SH-SY5Y (cell line): ENCODE measurements around the gene SERTAD3.

Source experiments
- GATA2 ChIP-seq: IDR thresholded peaks from 2 replicates; pipeline ENCODE4 v1.6.1; 2011; ENCODE audit warnings: mild to moderate bottlenecking, low read depth, low read length
- GATA3 ChIP-seq: IDR thresholded peaks from 2 replicates; pipeline ENCODE4 v1.6.1; 2011; ENCODE audit warnings: low read depth, mild to moderate bottlenecking, low read length, moderate library complexity

DNA sequence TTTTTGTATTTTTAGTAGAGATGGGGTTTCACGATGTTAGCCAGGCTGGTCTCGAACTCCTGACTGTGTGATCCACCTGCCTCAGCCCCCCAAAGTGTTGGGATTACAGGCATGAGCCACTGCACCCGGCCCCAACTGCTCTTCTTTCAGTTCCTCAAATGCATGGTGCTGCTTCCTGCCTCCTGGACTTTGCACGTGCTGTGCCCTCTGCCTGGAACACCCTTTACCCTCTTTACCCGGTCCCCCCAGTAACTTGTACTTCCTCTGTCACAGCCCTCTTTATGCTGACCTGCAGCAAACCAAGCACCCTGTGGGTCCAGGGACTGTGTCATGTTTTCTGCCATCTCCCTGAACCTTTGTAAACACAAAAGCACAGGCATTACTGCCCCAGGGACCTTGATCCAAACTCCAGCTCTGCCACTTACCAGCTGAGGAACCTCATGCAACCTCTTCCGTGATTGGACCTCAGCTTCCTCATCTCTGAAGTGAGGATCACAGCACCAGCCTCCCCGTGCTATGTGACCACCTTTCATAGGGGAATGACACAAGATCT, 17.6 kb upstream of the SERTAD3 start:
- TF ChIP-seq GATA2 (no peak), GATA3 (no peak)
